HepG2 (cell line): ENCODE data around the gene XXYLT1. TPM values are rescaled to one million over a fixed set of nuclear protein-coding genes. Genes with fewer than 3 reads are reported as not detected.

Experiments
- AGO1 ChIP-seq: fragments of 200-400 bp; formaldehyde crosslinking; IDR thresholded peaks from 2 replicates; pipeline ENCODE4 v1.6.1; 2017; ENCODE audit warnings: mild to moderate bottlenecking, low read depth, low read length, moderate library complexity; ENCODE audit not compliant: poor library complexity, severe bottlenecking
- BCL6 ChIP-seq: IDR thresholded peaks from 2 replicates; pipeline ENCODE4 v1.6.1; 2016; ENCODE audit warnings: missing genetic modification reagents, missing compliant biosample characterization
- CEBPB ChIP-seq: IDR thresholded peaks from 2 replicates; pipeline ENCODE4 v1.6.1; 2011; ENCODE audit warnings: low read depth, low read length, improper control_type of control experiment, borderline replicate concordance
- ELF3 ChIP-seq: IDR thresholded peaks from 2 replicates; pipeline ENCODE4 v1.6.1; 2016; ENCODE audit warnings: missing genetic modification reagents, missing compliant biosample characterization
- MATR3 ChIP-seq: sonication (generic); formaldehyde crosslinking; IDR thresholded peaks from 2 replicates; pipeline ENCODE4 v1.4.0; 2020; ENCODE audit warnings: missing genetic modification reagents
- MIER2 ChIP-seq: IDR thresholded peaks from 2 replicates; pipeline ENCODE4 v1.6.1; 2016; ENCODE audit warnings: missing biosample characterization, missing genetic modification reagents
- NFE2 ChIP-seq: sonication (generic); formaldehyde crosslinking; IDR thresholded peaks from 2 replicates; pipeline ENCODE4 v1.4.0; 2020; ENCODE audit warnings: missing genetic modification reagents
- PRPF4 ChIP-seq: fragments of 200-400 bp; formaldehyde crosslinking; IDR thresholded peaks from 2 replicates; pipeline ENCODE4 v1.6.1; 2016; ENCODE audit warnings: low read length, low read depth; ENCODE audit not compliant: poor library complexity, severe bottlenecking
- TRIM24 ChIP-seq: sonication (generic); formaldehyde crosslinking; IDR thresholded peaks from 2 replicates; pipeline ENCODE4 v1.8.0; 2022; ENCODE audit warnings: mild to moderate bottlenecking, missing genetic modification reagents
- ZNF143 ChIP-seq: sonication (generic); formaldehyde crosslinking; IDR thresholded peaks from 2 replicates; pipeline ENCODE4 v1.4.0; 2020; ENCODE audit warnings: missing genetic modification reagents
- ZNF3 ChIP-seq: IDR thresholded peaks from 2 replicates; pipeline ENCODE4 v1.7.0; 2017; ENCODE audit warnings: inconsistent platforms
- ZNF543 ChIP-seq: sonication (generic); formaldehyde crosslinking; IDR thresholded peaks from 2 replicates; pipeline ENCODE4 v1.4.0; 2020; ENCODE audit warnings: mild to moderate bottlenecking, missing genetic modification reagents
- ZNF703 ChIP-seq: sonication (generic); formaldehyde crosslinking; IDR thresholded peaks from 2 replicates; pipeline ENCODE4 v1.5.1; 2020; ENCODE audit warnings: missing genetic modification reagents, mild to moderate bottlenecking, moderate library complexity, borderline replicate concordance
- ZNF816 ChIP-seq: sonication (generic); formaldehyde crosslinking; IDR thresholded peaks from 2 replicates; pipeline ENCODE4 v1.8.0; 2022; ENCODE audit warnings: missing genetic modification reagents, mild to moderate bottlenecking, borderline replicate concordance
- polyA plus RNA-seq, 8 experiments: library from polyadenylated mRNA; depleted of rRNA in 3 of 8; stranded (reverse) in 7 of 8; unstranded in 1 of 8; fragments of >200 nt; fragmentation: Illumina TruSeq in 4 of 8; extraction: Trizol in 4 of 8; gene quantifications; 2 replicates each; pipeline versions ENCODE4 v1.2.1 to v1.2.3, GENCODE V29; 2011 to 2016; ENCODE audit warnings: low read depth in 4 of 8, missing spikeins in 1 of 8, mixed read lengths in 1 of 8; ENCODE audit not compliant: insufficient read depth in 1 of 8
- total RNA-seq, 5 experiments: library from RNA; depleted of rRNA; stranded (reverse); fragments of >200 nt; fragmentation: Illumina TruSeq; extraction: Trizol; gene quantifications; 2 replicates each; pipeline ENCODE4 v1.2.3, GENCODE V29; 2016; ENCODE audit warnings: low read depth in 1 of 5
- TF ChIP-seq, protein P1 (sequence below): sonication (generic); formaldehyde crosslinking; IDR thresholded peaks from 2 replicates; pipeline ENCODE4 v1.4.0; 2020; ENCODE audit warnings: missing genetic modification reagents, mild to moderate bottlenecking, borderline replicate concordance
- TF ChIP-seq, protein P2 (sequence below): IDR thresholded peaks from 2 replicates; pipeline ENCODE4 v1.6.1; 2016; ENCODE audit warnings: mild to moderate bottlenecking
- TF ChIP-seq, protein P3 (sequence below): sonication (generic); formaldehyde crosslinking; IDR thresholded peaks from 2 replicates; pipeline ENCODE4 v1.4.0; 2020; ENCODE audit warnings: missing genetic modification reagents
- TF ChIP-seq, protein P4 (sequence below): sonication (generic); formaldehyde crosslinking; IDR thresholded peaks from 2 replicates; pipeline ENCODE4 v1.9.0; 2021; ENCODE audit warnings: missing genetic modification reagents, borderline replicate concordance
- TF ChIP-seq, protein P5 (sequence below): sonication (generic); formaldehyde crosslinking; IDR thresholded peaks from 2 replicates; pipeline ENCODE4 v1.9.0; 2021; ENCODE audit warnings: missing genetic modification reagents, mild to moderate bottlenecking, borderline replicate concordance
- TF ChIP-seq, protein P6 (sequence below): sonication (generic); formaldehyde crosslinking; IDR thresholded peaks from 2 replicates; pipeline ENCODE4 v1.5.0; 2020; ENCODE audit warnings: missing genetic modification reagents

Gene XXYLT1
- total and polyA plus RNA-seq, 2 of the 13 experiments (the other 11 are each of a cell fraction or from before 2014, with no cell fraction given): 17.7 to 19.0 TPM

DNA sequence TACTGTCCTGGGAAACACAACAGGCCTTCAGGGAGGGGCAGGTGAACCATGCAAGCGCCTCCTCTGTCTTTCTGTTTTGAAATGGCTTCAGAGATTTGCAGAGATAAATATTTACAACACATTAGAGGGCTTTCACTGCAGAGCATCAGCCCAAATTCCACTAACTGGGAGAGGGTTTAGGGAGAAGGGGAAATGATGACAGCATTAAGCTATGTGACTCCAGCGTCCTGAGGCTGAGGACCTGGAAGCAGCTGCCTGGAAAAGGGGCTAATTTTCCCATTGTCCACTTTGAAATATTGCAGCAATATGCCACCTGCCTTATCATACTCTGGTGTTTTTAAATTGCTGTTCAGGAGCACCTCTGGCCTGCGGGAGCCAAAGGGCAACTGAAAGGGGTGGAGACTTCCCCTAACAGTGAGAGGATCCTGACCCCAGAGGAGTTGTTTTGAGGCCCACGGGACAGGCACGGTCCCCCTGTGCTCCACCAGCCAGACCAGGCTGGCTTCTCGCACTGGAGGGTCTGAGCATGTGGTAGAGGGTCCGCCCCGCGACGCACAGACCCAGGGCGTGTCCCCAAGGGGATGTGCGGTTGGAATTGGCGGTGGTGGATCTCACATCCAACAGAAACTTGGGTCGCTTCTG, 110.6 kb downstream of the XXYLT1 start (continued):
- TF ChIP-seq, protein P1, sequence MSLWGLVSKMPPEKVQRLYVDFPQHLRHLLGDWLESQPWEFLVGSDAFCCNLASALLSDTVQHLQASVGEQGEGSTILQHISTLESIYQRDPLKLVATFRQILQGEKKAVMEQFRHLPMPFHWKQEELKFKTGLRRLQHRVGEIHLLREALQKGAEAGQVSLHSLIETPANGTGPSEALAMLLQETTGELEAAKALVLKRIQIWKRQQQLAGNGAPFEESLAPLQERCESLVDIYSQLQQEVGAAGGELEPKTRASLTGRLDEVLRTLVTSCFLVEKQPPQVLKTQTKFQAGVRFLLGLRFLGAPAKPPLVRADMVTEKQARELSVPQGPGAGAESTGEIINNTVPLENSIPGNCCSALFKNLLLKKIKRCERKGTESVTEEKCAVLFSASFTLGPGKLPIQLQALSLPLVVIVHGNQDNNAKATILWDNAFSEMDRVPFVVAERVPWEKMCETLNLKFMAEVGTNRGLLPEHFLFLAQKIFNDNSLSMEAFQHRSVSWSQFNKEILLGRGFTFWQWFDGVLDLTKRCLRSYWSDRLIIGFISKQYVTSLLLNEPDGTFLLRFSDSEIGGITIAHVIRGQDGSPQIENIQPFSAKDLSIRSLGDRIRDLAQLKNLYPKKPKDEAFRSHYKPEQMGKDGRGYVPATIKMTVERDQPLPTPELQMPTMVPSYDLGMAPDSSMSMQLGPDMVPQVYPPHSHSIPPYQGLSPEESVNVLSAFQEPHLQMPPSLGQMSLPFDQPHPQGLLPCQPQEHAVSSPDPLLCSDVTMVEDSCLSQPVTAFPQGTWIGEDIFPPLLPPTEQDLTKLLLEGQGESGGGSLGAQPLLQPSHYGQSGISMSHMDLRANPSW (CRISPR knock-in tag): 0 out of 2 replicates have a peak, but pooled peaks have one; percentile 53
- no peak for TF ChIP-seq MIER2 (CRISPR knock-in tag)
- TF ChIP-seq ZNF816: no peak
- no peak for TF ChIP-seq NFE2
- no peak for TF ChIP-seq AGO1
- TF ChIP-seq ZNF143 (CRISPR knock-in tag): 0 out of 2 replicates have a peak, but pooled peaks have one; percentile 26
- TF ChIP-seq PRPF4: no peak
- TF ChIP-seq, protein P2, sequence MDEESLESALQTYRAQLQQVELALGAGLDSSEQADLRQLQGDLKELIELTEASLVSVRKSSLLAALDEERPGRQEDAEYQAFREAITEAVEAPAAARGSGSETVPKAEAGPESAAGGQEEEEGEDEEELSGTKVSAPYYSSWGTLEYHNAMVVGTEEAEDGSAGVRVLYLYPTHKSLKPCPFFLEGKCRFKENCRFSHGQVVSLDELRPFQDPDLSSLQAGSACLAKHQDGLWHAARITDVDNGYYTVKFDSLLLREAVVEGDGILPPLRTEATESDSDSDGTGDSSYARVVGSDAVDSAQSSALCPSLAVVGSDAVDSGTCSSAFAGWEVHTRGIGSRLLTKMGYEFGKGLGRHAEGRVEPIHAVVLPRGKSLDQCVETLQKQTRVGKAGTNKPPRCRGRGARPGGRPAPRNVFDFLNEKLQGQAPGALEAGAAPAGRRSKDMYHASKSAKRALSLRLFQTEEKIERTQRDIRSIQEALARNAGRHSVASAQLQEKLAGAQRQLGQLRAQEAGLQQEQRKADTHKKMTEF (CRISPR knock-in tag): peak; percentile 73; the same call in 1 of the 2 replicates
- no peak for TF ChIP-seq TRIM24 (CRISPR knock-in tag)
- TF ChIP-seq, protein P3, sequence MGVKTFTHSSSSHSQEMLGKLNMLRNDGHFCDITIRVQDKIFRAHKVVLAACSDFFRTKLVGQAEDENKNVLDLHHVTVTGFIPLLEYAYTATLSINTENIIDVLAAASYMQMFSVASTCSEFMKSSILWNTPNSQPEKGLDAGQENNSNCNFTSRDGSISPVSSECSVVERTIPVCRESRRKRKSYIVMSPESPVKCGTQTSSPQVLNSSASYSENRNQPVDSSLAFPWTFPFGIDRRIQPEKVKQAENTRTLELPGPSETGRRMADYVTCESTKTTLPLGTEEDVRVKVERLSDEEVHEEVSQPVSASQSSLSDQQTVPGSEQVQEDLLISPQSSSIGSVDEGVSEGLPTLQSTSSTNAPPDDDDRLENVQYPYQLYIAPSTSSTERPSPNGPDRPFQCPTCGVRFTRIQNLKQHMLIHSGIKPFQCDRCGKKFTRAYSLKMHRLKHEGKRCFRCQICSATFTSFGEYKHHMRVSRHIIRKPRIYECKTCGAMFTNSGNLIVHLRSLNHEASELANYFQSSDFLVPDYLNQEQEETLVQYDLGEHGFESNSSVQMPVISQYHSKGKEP: no peak
- TF ChIP-seq CEBPB: peak; percentile 33; the same call in 1 of the 2 replicates
- TF ChIP-seq, protein P4, sequence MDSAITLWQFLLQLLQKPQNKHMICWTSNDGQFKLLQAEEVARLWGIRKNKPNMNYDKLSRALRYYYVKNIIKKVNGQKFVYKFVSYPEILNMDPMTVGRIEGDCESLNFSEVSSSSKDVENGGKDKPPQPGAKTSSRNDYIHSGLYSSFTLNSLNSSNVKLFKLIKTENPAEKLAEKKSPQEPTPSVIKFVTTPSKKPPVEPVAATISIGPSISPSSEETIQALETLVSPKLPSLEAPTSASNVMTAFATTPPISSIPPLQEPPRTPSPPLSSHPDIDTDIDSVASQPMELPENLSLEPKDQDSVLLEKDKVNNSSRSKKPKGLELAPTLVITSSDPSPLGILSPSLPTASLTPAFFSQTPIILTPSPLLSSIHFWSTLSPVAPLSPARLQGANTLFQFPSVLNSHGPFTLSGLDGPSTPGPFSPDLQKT (CRISPR knock-in tag): no peak
- TF ChIP-seq MATR3 (CRISPR knock-in tag): no peak
- peak; percentile 70 for TF ChIP-seq BCL6 (CRISPR knock-in tag)
- TF ChIP-seq ELF3 (CRISPR knock-in tag): peak; percentile 73; the same call in 1 of the 2 replicates
- TF ChIP-seq, protein P5, sequence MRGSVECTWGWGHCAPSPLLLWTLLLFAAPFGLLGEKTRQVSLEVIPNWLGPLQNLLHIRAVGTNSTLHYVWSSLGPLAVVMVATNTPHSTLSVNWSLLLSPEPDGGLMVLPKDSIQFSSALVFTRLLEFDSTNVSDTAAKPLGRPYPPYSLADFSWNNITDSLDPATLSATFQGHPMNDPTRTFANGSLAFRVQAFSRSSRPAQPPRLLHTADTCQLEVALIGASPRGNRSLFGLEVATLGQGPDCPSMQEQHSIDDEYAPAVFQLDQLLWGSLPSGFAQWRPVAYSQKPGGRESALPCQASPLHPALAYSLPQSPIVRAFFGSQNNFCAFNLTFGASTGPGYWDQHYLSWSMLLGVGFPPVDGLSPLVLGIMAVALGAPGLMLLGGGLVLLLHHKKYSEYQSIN: no peak
- TF ChIP-seq, protein P6, sequence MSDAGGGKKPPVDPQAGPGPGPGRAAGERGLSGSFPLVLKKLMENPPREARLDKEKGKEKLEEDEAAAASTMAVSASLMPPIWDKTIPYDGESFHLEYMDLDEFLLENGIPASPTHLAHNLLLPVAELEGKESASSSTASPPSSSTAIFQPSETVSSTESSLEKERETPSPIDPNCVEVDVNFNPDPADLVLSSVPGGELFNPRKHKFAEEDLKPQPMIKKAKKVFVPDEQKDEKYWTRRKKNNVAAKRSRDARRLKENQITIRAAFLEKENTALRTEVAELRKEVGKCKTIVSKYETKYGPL (CRISPR knock-in tag): no peak
- TF ChIP-seq ZNF703: no peak
- TF ChIP-seq ZNF3: no peak
- TF ChIP-seq ZNF543 (CRISPR knock-in tag): peak; percentile 49; the same call in 1 of the 2 replicates
